ENCODE results near the gene RBM47.
"Not testable (repeated sequence)": the region's sequence is repeated elsewhere in the genome, so short reads cannot be mapped to it uniquely, and the experiment has no call there.

RBM47 gene

GRCh38 chr4:40486534-40486933 is 143.1 kb downstream of the RBM47 start:
- DNase-seq (ENCODE audit: low read depth) = no peak

GRCh38 chr4:40484346-40485090 is 145.1 kb downstream of the RBM47 start:
- DNase-seq (ENCODE audit: low read depth) = no peak

GRCh38 chr4:40482985-40483647 is 146.5 kb downstream of the RBM47 start:
- DNase-seq (ENCODE audit: low read depth) = no peak

GRCh38 chr4:40481977-40482376 is 147.7 kb downstream of the RBM47 start:
- no peak for DNase-seq (ENCODE audit: low read depth)

GRCh38 chr4:40480291-40480690 is 149.4 kb downstream of the RBM47 start:
- DNase-seq (ENCODE audit: low read depth) = no peak

GRCh38 chr4:40479378-40479777 is 150.3 kb downstream of the RBM47 start:
- no peak for DNase-seq (ENCODE audit: low read depth)

- DNase-seq (ENCODE audit: low read depth) = no peak
These were observed 154.1 kb downstream of the RBM47 start for GRCh38 chr4:40475609-40476008.

- DNase-seq (ENCODE audit: low read depth) = no peak
These were observed 155.9 kb downstream of the RBM47 start for GRCh38 chr4:40473578-40474388.

GRCh38 chr4:40471923-40472322 is 157.7 kb downstream of the RBM47 start:
- DNase-seq (ENCODE audit: low read depth) = no peak

- no peak for DNase-seq (ENCODE audit: low read depth)
These were observed 162.9 kb downstream of the RBM47 start for GRCh38 chr4:40466789-40467188.

- DNase-seq (ENCODE audit: low read depth) = no peak
These were observed 167.3 kb downstream of the RBM47 start for GRCh38 chr4:40462326-40462725.

GRCh38 chr4:40461879-40462278 is 167.8 kb downstream of the RBM47 start:
- DNase-seq (ENCODE audit: low read depth) = no peak

- no peak for DNase-seq (ENCODE audit: low read depth)
These were observed 168.6 kb downstream of the RBM47 start for GRCh38 chr4:40461062-40461461.

GRCh38 chr4:40458683-40459082 is 171.0 kb downstream of the RBM47 start:
- no peak for DNase-seq (ENCODE audit: low read depth)

- DNase-seq (ENCODE audit: low read depth) = no peak
These were observed 171.6 kb downstream of the RBM47 start for GRCh38 chr4:40458109-40458508.

GRCh38 chr4:40455340-40455902 is 174.2 kb downstream of the RBM47 start:
- DNase-seq (ENCODE audit: low read depth) = no peak

GRCh38 chr4:40454816-40455215 is 174.8 kb downstream of the RBM47 start:
- DNase-seq (ENCODE audit: low read depth) = no peak

- DNase-seq (ENCODE audit: low read depth) = no peak
These were observed 175.8 kb downstream of the RBM47 start for GRCh38 chr4:40453912-40454311.

GRCh38 chr4:40448875-40449274 is 180.8 kb downstream of the RBM47 start:
- no peak for DNase-seq (ENCODE audit: low read depth)

GRCh38 chr4:40446839-40447238 is 182.8 kb downstream of the RBM47 start:
- DNase-seq (ENCODE audit: low read depth) = no peak

GRCh38 chr4:40446261-40446750 is 183.4 kb downstream of the RBM47 start:
- not testable (repeated sequence) for DNase-seq (ENCODE audit: low read depth)

- no peak for DNase-seq (ENCODE audit: low read depth)
These were observed 184.0 kb downstream of the RBM47 start for GRCh38 chr4:40445671-40446070.

All from T follicular helper cell (primary cell).